Left colon (tissue), 2 donors: ENCODE data around the gene TIMMDC1. TPM values are rescaled to one million over a fixed set of nuclear protein-coding genes. Genes with fewer than 3 reads are reported as not detected.

Source experiments
- ATAC-seq: fragments of 200-7000 bp; cut with Tn5 transposase; one replicate; pipeline ENCODE4 v1.9.1; 2020; ENCODE audit warnings: mild to moderate bottlenecking, moderate library complexity
- DNase-seq, 2 donors: peaks; one replicate each; pipeline ENCODE4 v3.0.0-alpha.2; 2020
- intact Hi-C, 2 donors: fragments of 100-400 bp; cut with DNase I in 1 of 2; cut with micrococcal nuclease in 1 of 2; formaldehyde crosslinking; loops; one replicate each; pipeline versions ENCODE4 v1.11.2 to v1.14.0; 2022; cut with DNase I, micrococcal nuclease
- long read RNA-seq: library from polyadenylated mRNA; unstranded; transcript quantifications from one replicate; pipeline ENCODE4 v2.0.0, GENCODE V29; 2021
- total RNA-seq, 2 donors: library from RNA; stranded (reverse); fragmentation: NEBNext Ultra II Directional; extraction: Animal tissue kit (Norgen Biotek cat#: 25700); gene quantifications; one replicate each; pipeline ENCODE4 v1.2.1, GENCODE V29; 2021
- donor health status: DM: no; HTN: no; CAD: no.
- donor health status: DM: yes; HTN: yes; CAD: no.

Gene TIMMDC1
- total RNA-seq = 10 to 100 TPM; 91.4 to 92.4 TPM
- long read RNA-seq, transcript TIMMDC1-208 (7 exons, 2,394 nt) = major isoform, 55 of 64 reads
- long read RNA-seq, partial matches to known transcripts = 2 of 64 reads
- long read RNA-seq, other reads (novel, unspliced or antisense) = 6 of 64 reads

GRCh38 chr3:119498186-119499011 is at the start of gene TIMMDC1:
TSS of gene TIMMDC1 (plus strand) at chr3:119498547. CDS start at chr3:119498734, 187 bp downstream.
- DNase-seq (peak; percentile 97 to 98), ATAC-seq (peak; percentile 98)
- intact Hi-C loops = loop anchor here in 1 of 2 donors (10.0 kb wide), 1 partner anchor 176 kb away; the partner anchor contains the start of gene COX17

- no peak for DNase-seq
- intact Hi-C loops = no loop called here
- ATAC-seq = no peak
Measured at GRCh38 chr3:119453822-119454221, 44.5 kb upstream of the TIMMDC1 start.

GRCh38 chr3:119456469-119456868 is 41.9 kb upstream of the TIMMDC1 start:
- intact Hi-C loops = no loop called here
- DNase-seq (no peak), ATAC-seq (no peak)

GRCh38 chr3:119457246-119457645 is 41.1 kb upstream of the TIMMDC1 start:
- intact Hi-C loops = no loop called here
- DNase-seq (no peak), ATAC-seq (no peak)

- intact Hi-C loops = no loop called here
- ATAC-seq (peak; percentile 97), DNase-seq (peak; percentile 99 to 100)
Measured at GRCh38 chr3:119463171-119464169, 34.9 kb upstream of the TIMMDC1 start, which contains the start of gene TMEM39A. TSS of gene TMEM39A (minus strand) at chr3:119463615. CDS start at chr3:119462074, 1,541 bp downstream.

GRCh38 chr3:119468041-119468440 is 30.3 kb upstream of the TIMMDC1 start:
- intact Hi-C loops = no loop called here
- no peak for DNase-seq
- no peak for ATAC-seq

GRCh38 chr3:119469418-119470189 is 28.7 kb upstream of the TIMMDC1 start:
- DNase-seq (no peak), ATAC-seq (peak; percentile 12)
- intact Hi-C loops = no loop called here

- DNase-seq (peak; percentile 19 to 49), ATAC-seq (peak; percentile 76)
Measured at GRCh38 chr3:119470866-119471265, 27.5 kb upstream of the TIMMDC1 start.

GRCh38 chr3:119481079-119481478 is 17.3 kb upstream of the TIMMDC1 start:
- intact Hi-C loops = no loop called here
- ATAC-seq = no peak
- no peak for DNase-seq

More at GRCh38 chr3:119470866-119471265, 27.5 kb upstream of the TIMMDC1 start:
- intact Hi-C loops = no loop called here

- no peak for DNase-seq
- intact Hi-C loops = no loop called here
- ATAC-seq = no peak
Measured at GRCh38 chr3:119483101-119483500, 15.2 kb upstream of the TIMMDC1 start.

- no peak for DNase-seq
- no peak for ATAC-seq
- intact Hi-C loops = no loop called here
Measured at GRCh38 chr3:119485563-119485962, 12.8 kb upstream of the TIMMDC1 start.

GRCh38 chr3:119490153-119490552 is 8.2 kb upstream of the TIMMDC1 start:
- ATAC-seq (no peak), DNase-seq (no peak)
- intact Hi-C loops = loop anchor here in 1 of 2 donors (10.0 kb wide), 1 partner anchor 185 kb away; the partner anchor contains the start of gene COX17

GRCh38 chr3:119492128-119492527 is 6.2 kb upstream of the TIMMDC1 start:
- ATAC-seq = no peak
- no peak for DNase-seq
- intact Hi-C loops = loop anchor here in 1 of 2 donors (10.0 kb wide), 1 partner anchor 183 kb away; the partner anchor contains the start of gene COX17

- no peak for ATAC-seq
Measured at GRCh38 chr3:119492810-119493209, 5.5 kb upstream of the TIMMDC1 start.

GRCh38 chr3:119494597-119494996 is 3.8 kb upstream of the TIMMDC1 start:
- DNase-seq = no peak
- no peak for ATAC-seq
- intact Hi-C loops = loop anchor here in 1 of 2 donors (10.0 kb wide), 1 partner anchor 180 kb away; the partner anchor contains the start of gene COX17

More at GRCh38 chr3:119492810-119493209, 5.5 kb upstream of the TIMMDC1 start:
- intact Hi-C loops = loop anchor here in 1 of 2 donors (10.0 kb wide), 1 partner anchor 182 kb away; the partner anchor contains the start of gene COX17
- no peak for DNase-seq

- intact Hi-C loops = loop anchor here in 1 of 2 donors (10.0 kb wide), 1 partner anchor 177 kb away; the partner anchor contains the start of gene COX17
- DNase-seq = peak; percentile 30 to 60
- peak; percentile 40 for ATAC-seq
Measured at GRCh38 chr3:119497820-119498185, 544 bp upstream of the TIMMDC1 start.

GRCh38 chr3:119500265-119500664 is 1.9 kb downstream of the TIMMDC1 start:
- intact Hi-C loops = no loop called here
- DNase-seq = no peak
- no peak for ATAC-seq

GRCh38 chr3:119500901-119501300 is 2.6 kb downstream of the TIMMDC1 start:
- DNase-seq (no peak), ATAC-seq (no peak)
- intact Hi-C loops = no loop called here
